Progenitor cell of endocrine pancreas (in vitro differentiated cells): ENCODE results near the gene DKK2. TPM values are rescaled to one million over a fixed set of nuclear protein-coding genes. Genes with fewer than 3 reads are reported as not detected.
"Not testable (repeated sequence)": the region's sequence is repeated elsewhere in the genome, so short reads cannot be mapped to it uniquely, and the experiment has no call there.

Source experiments
- DNase-seq: peaks from one replicate; pipeline ENCODE4 v3.0.0; 2021; ENCODE audit warnings: low spot score; ENCODE audit not compliant: unreplicated experiment
- H3K27ac Mint-ChIP-seq: 2 replicates; pipeline ENCODE4 v1.8.0; 2021; ENCODE audit warnings: mild to moderate bottlenecking, moderate library complexity, mixed read lengths
- H3K27me3 Mint-ChIP-seq: 2 replicates; pipeline ENCODE4 v1.8.0; 2021; ENCODE audit warnings: mixed read lengths
- H3K36me3 Mint-ChIP-seq: 2 replicates; pipeline ENCODE4 v1.8.0; 2022; ENCODE audit warnings: mixed read lengths; ENCODE audit not compliant: insufficient read depth
- H3K4me1 Mint-ChIP-seq: 2 replicates; pipeline ENCODE4 v1.8.0; 2021; ENCODE audit warnings: low read depth, mixed read lengths
- H3K4me3 Mint-ChIP-seq: 2 replicates; pipeline ENCODE4 v1.8.0; 2021; ENCODE audit warnings: low read depth, mild to moderate bottlenecking, moderate library complexity, mixed read lengths
- H3K9me3 Mint-ChIP-seq: 2 replicates; pipeline ENCODE4 v1.8.0; 2021; ENCODE audit warnings: low read depth, mixed read lengths
- total RNA-seq: library from RNA; stranded (reverse); gene quantifications from 2 replicates; pipeline ENCODE4 v1.2.1, GENCODE V29; 2021
- TF ChIP-seq, protein P1 (sequence below): fragments of 200-600 bp; sonication (generic); IDR thresholded peaks from one replicate; pipeline ENCODE4 v1.5.0; 2021; ENCODE audit warnings: antibody characterized with exemption, mild to moderate bottlenecking; ENCODE audit not compliant: unreplicated experiment

DKK2 gene
- total RNA-seq, 1 donor from 2014 or later = 17.0 TPM

GRCh38 chr4:106929248-106929647 lies 106.9 kb downstream of the DKK2 start:
- TF ChIP-seq, protein P1, sequence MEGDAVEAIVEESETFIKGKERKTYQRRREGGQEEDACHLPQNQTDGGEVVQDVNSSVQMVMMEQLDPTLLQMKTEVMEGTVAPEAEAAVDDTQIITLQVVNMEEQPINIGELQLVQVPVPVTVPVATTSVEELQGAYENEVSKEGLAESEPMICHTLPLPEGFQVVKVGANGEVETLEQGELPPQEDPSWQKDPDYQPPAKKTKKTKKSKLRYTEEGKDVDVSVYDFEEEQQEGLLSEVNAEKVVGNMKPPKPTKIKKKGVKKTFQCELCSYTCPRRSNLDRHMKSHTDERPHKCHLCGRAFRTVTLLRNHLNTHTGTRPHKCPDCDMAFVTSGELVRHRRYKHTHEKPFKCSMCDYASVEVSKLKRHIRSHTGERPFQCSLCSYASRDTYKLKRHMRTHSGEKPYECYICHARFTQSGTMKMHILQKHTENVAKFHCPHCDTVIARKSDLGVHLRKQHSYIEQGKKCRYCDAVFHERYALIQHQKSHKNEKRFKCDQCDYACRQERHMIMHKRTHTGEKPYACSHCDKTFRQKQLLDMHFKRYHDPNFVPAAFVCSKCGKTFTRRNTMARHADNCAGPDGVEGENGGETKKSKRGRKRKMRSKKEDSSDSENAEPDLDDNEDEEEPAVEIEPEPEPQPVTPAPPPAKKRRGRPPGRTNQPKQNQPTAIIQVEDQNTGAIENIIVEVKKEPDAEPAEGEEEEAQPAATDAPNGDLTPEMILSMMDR = no peak
- DNase-seq = no peak
- H3K36me3 Mint-ChIP-seq = no peaks in the 10 kb centered on the region
- no peaks in the 10 kb centered on the region for H3K27me3 Mint-ChIP-seq
- no peaks in the 10 kb centered on the region for H3K9me3 Mint-ChIP-seq
- H3K27ac Mint-ChIP-seq = no peak overlapping the region
- peaks cover 2% of the 10 kb centered on the region for H3K4me1 Mint-ChIP-seq
- no peak overlapping the region for H3K4me3 Mint-ChIP-seq

DNA sequence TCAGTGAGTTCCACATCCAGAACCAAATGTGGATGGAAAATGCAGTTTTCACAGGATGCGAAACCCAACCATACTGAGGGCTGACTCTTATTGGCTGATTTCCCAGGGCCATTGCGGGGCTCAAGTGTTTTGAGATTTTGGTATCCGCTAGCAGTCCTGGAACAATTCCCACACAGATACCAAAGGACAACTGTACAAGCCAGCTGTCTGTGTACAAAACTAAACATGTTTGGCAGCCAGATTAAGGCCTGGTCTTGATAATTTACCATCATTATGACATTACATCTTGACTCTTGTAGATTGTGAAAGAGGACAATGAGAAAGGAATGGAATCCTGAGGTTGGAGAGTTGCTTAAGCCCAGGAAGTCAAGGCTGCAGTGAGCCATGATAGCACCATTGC lies 121.9 kb downstream of the DKK2 start:
- Mint-ChIP-seq H3K4me3 (no peak overlapping the region), H3K27me3 (no peaks in the 10 kb centered on the region), H3K27ac (no peak overlapping the region), H3K36me3 (no peaks in the 10 kb centered on the region), H3K9me3 (no peaks in the 10 kb centered on the region), H3K4me1 (peaks cover 2% of the 10 kb centered on the region)
- TF ChIP-seq, protein P1 = no peak
- no peak for DNase-seq

DNA sequence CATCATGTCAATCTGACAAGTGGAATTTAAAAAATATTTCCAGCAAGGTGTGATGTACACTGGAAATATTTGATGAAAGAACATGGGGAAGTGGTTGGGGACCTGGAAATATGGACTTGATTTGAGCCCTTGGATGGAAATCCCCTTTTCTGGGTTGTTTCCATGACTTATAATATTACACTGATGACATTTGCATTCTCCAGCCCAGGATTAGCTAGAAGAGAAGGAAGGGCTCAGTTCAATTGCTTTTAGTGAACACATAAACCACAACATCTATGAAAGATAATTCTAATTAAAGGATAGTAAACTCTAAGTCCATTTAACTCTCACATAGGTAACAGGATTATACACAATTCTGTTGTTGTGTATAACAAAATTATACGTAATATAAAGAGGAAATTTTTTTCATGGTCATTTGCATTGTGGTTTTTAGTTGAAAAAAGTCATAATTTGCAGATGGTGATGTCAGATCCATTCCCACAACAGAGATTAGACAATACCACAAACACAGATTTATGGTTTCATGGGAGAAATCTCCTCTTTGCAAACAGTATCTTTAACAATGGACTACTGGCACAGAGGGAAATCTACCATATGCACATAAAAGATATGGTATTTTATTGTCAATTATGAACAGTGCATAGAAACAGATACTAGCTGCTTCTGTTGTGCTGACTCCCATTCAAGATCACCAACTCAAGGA lies 126.5 kb downstream of the DKK2 start:
- DNase-seq = no peak
- H3K4me3 Mint-ChIP-seq = no peak overlapping the region
- TF ChIP-seq, protein P1 = no peak
- H3K27ac Mint-ChIP-seq = no peak overlapping the region
- H3K9me3 Mint-ChIP-seq = no peaks in the 10 kb centered on the region
- no peaks in the 10 kb centered on the region for H3K36me3 Mint-ChIP-seq
- peaks cover 3% of the 10 kb centered on the region for H3K27me3 Mint-ChIP-seq
- H3K4me1 Mint-ChIP-seq = peaks cover 2% of the 10 kb centered on the region

DNA sequence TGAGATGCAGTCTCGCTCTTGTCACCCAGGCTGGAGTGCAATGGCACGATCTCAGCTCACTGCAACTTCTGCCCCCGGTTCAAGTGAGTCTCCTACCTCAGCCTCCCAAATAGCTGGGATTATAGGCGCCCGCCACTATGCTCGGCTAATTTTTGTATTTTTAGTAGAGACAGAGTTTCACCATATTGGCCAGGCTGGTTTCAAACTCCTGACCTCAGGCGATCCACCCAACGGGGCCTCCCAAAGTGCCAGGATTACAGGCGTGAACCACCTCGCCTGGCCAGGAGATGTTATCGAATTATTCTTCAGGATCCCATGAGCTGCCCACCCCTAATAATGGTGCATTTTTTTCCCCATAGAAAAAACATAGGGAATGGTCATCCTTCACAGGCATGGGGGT lies 128.1 kb downstream of the DKK2 start:
- DNase-seq, H3K4me3 Mint-ChIP-seq, H3K27ac Mint-ChIP-seq, H3K9me3 Mint-ChIP-seq, H3K27me3 Mint-ChIP-seq, H3K36me3 Mint-ChIP-seq, H3K4me1 Mint-ChIP-seq: not testable (repeated sequence)

- Mint-ChIP-seq H3K9me3 (no peaks in the 10 kb centered on the region), H3K4me1 (peaks cover 2% of the 10 kb centered on the region), H3K27me3 (peaks cover 3% of the 10 kb centered on the region), H3K36me3 (no peaks in the 10 kb centered on the region), H3K4me3 (no peak overlapping the region), H3K27ac (no peak overlapping the region)
- DNase-seq = no peak
- TF ChIP-seq, protein P1 = no peak
These were observed 128.9 kb downstream of the DKK2 start for GRCh38 chr4:106907216-106907615.

DNA sequence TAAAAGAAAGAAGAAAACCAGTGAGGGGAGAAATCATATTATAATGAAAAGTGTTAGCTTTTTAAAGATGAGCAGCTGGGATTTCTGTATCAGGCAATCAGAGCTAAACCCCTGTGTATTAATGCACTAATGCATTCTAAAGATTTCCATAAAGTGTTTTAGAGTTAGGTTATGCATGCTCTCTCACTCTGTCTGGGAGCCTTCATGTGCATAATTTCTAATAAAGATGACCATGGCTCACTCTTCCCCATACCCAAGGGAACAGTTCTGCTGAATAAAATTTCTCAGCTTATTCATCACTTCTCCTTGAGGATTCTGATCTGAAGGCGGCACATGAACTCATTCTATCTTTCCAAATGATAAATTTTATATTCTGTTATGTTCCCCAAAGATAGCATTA lies 129.4 kb downstream of the DKK2 start:
- TF ChIP-seq, protein P1 = no peak
- no peak overlapping the region for H3K4me3 Mint-ChIP-seq
- H3K27ac Mint-ChIP-seq = no peak overlapping the region
- peaks cover 2% of the 10 kb centered on the region for H3K4me1 Mint-ChIP-seq
- no peaks in the 10 kb centered on the region for H3K9me3 Mint-ChIP-seq
- no peaks in the 10 kb centered on the region for H3K36me3 Mint-ChIP-seq
- peaks cover 3% of the 10 kb centered on the region for H3K27me3 Mint-ChIP-seq
- DNase-seq = no peak
